A549 (cell line): ENCODE measurements around the gene ANKRD63.

Experiments
- CHD2 ChIP-seq: fragments of 150-350 bp; IDR thresholded peaks from 2 replicates; pipeline ENCODE4 v1.6.1; 2014; ENCODE audit warnings: low read length; ENCODE audit not compliant: partially characterized antibody
- CTCF ChIP-seq: fragments of >200 bp; sonication (Bioruptor Twin); formaldehyde crosslinking; IDR thresholded peaks from 3 replicates; pipeline ENCODE4 v1.5.1; 2016
- HDAC2 ChIP-seq: fragments of 200-600 bp; sonication (generic); IDR thresholded peaks from 2 replicates; pipeline ENCODE4 v1.6.1; 2016
- NFE2L2 ChIP-seq: fragments of 150-350 bp; conservative IDR thresholded peaks from 2 replicates; pipeline ENCODE4 v1.6.1; 2014; ENCODE audit warnings: low read length
- POLR2A ChIP-seq: IDR thresholded peaks from 2 replicates; pipeline ENCODE4 v1.6.1; 2012; ENCODE audit warnings: mild to moderate bottlenecking, low read length
- POLR2AphosphoS2 ChIP-seq: conservative IDR thresholded peaks from 2 replicates; pipeline ENCODE4 v1.6.1; 2012; ENCODE audit warnings: low read length, improper control_type of control experiment, inconsistent platforms
- RAD21 ChIP-seq, 2 experiments: fragments of >200 bp in 1 of 2; sonication (Bioruptor Twin) in 1 of 2; formaldehyde crosslinking in 1 of 2; IDR thresholded peaks in 1 of 2; conservative IDR thresholded peaks in 1 of 2; 2 replicates in 1 of 2; 3 replicates in 1 of 2; pipeline ENCODE4 v1.6.1; 2012 to 2018; ENCODE audit warnings: inconsistent platforms in 1 of 2
- RFX5 ChIP-seq: fragments of 450-650 bp; IDR thresholded peaks from 2 replicates; pipeline ENCODE4 v1.7.1; 2014; ENCODE audit warnings: antibody characterized with exemption, mild to moderate bottlenecking, moderate library complexity
- TP53 ChIP-seq: fragments of 250-450 bp; sonication (Bioruptor Pico); IDR thresholded peaks from 2 replicates; pipeline ENCODE4 v1.5.0; 2021; ENCODE audit warnings: mild to moderate bottlenecking, moderate library complexity

GRCh38 chr15:40232625-40233070 is 50.2 kb downstream of the ANKRD63 start:
- TF ChIP-seq CTCF (no peak), HDAC2 (no peak), POLR2AphosphoS2 (no peak), RFX5 (no peak), NFE2L2 (no peak), CHD2 (no peak), POLR2A (no peak), TP53 (CRISPR knock-in tag) (no peak), RAD21 (conservative IDR thresholded peaks at IDR 0.05 in 1 of 2, IDR thresholded peaks at IDR 0.05 in 1 of 2) (no peak)
